CD14-positive monocyte (primary cell): Measurements from ENCODE around the gene RELT. TPM values are rescaled to one million over a fixed set of nuclear protein-coding genes. Genes with fewer than 3 reads are reported as not detected.

ENCODE experiments used
- DNase-seq, 3 donors: peaks; one replicate each; pipeline ENCODE4 v3.0.0-alpha.2; 2011 to 2022
- H2AFZ ChIP-seq: 2 replicates; pipeline ENCODE4 v1.6.0; 2012; ENCODE audit warnings: mild to moderate bottlenecking, low read depth, low read length, inconsistent platforms; ENCODE audit not compliant: insufficient read depth, poor library complexity, severe bottlenecking
- H3K27ac ChIP-seq, 2 donors: 1 replicate in 1 of 2; 2 replicates in 1 of 2; pipeline ENCODE4 v1.5.1; 2012 to 2013; ENCODE audit warnings: low read length in 2 of 2, control low read depth in 1 of 2, inconsistent platforms in 1 of 2, low read depth in 1 of 2, mild to moderate bottlenecking in 1 of 2
- H3K27me3 ChIP-seq, 2 donors: one replicate each; pipeline versions ENCODE4 v1.6.0 to v1.6.1; 2011 to 2013; ENCODE audit warnings: low read length in 2 of 2; ENCODE audit not compliant: control insufficient read depth in 2 of 2, insufficient read depth in 2 of 2
- H3K36me3 ChIP-seq, 2 donors: replicated peaks in 1 of 2; 1 replicate in 1 of 2; 2 replicates in 1 of 2; pipeline versions ENCODE4 v1.5.1 to v1.6.1; 2012 to 2013; ENCODE audit warnings: low read length in 2 of 2, control low read depth in 1 of 2, inconsistent platforms in 1 of 2, mild to moderate bottlenecking in 1 of 2; ENCODE audit not compliant: insufficient read depth in 2 of 2, control insufficient read depth in 1 of 2
- H3K4me1 ChIP-seq, 2 donors: 1 replicate in 1 of 2; 2 replicates in 1 of 2; pipeline versions ENCODE4 v1.5.1 to v1.6.1; 2012 to 2013; ENCODE audit warnings: low read length in 2 of 2, control low read depth in 1 of 2, inconsistent platforms in 1 of 2, mild to moderate bottlenecking in 1 of 2, moderate library complexity in 1 of 2; ENCODE audit not compliant: insufficient read depth in 2 of 2, control insufficient read depth in 1 of 2
- H3K4me2 ChIP-seq: replicated peaks from 2 replicates; pipeline ENCODE3; 2012; ENCODE audit warnings: low read length, moderate library complexity, mild to moderate bottlenecking; ENCODE audit not compliant: poor library complexity, severe bottlenecking; ENCODE audit errors: extremely low read depth
- H3K4me3 ChIP-seq, 3 experiments: fragments of 200-600 bp in 1 of 3; sonication (generic) in 1 of 3; replicated peaks in 1 of 3; 1 replicate in 2 of 3; 2 replicates in 1 of 3; pipeline ENCODE4 v1.5.1; 2011 to 2013; ENCODE audit warnings: low read length in 3 of 3, mild to moderate bottlenecking in 3 of 3, control low read depth in 2 of 3, low read depth in 2 of 3, inconsistent platforms in 1 of 3, moderate library complexity in 1 of 3
- H3K79me2 ChIP-seq: 2 replicates; pipeline ENCODE4 v1.6.0; 2012; ENCODE audit warnings: mild to moderate bottlenecking, control low read depth, inconsistent platforms, low read length, moderate library complexity; ENCODE audit not compliant: insufficient read depth
- H3K9ac ChIP-seq: 2 replicates; pipeline ENCODE4 v1.6.0; 2017; ENCODE audit warnings: low read length, mild to moderate bottlenecking; ENCODE audit not compliant: insufficient read depth, poor library complexity, severe bottlenecking
- H3K9me3 ChIP-seq, 2 donors: replicated peaks in 1 of 2; 1 replicate in 1 of 2; 2 replicates in 1 of 2; pipeline versions ENCODE4 v1.5.1 to v1.6.1; 2012 to 2013; ENCODE audit warnings: low read length in 2 of 2, control low read depth in 1 of 2; ENCODE audit not compliant: control insufficient read depth in 1 of 2, insufficient read depth in 1 of 2
- H4K20me1 ChIP-seq: 2 replicates; pipeline ENCODE4 v1.6.0; 2012; ENCODE audit warnings: mild to moderate bottlenecking, low read length, control low read depth, moderate library complexity; ENCODE audit not compliant: insufficient read depth
- H3K27ac Mint-ChIP-seq, 7 donors: one replicate each; pipeline ENCODE4 v1.8.0; 2020; ENCODE audit warnings: mild to moderate bottlenecking in 7 of 7, mixed read lengths in 7 of 7, moderate library complexity in 6 of 7, inconsistent platforms in 2 of 7
- H3K27me3 Mint-ChIP-seq, 3 donors: one replicate each; pipeline ENCODE4 v1.8.0; 2021 to 2022; ENCODE audit warnings: low read depth in 3 of 3, mild to moderate bottlenecking in 3 of 3, mixed read lengths in 3 of 3, moderate library complexity in 3 of 3, inconsistent platforms in 1 of 3
- H3K36me3 Mint-ChIP-seq, 2 donors: one replicate each; pipeline ENCODE4 v1.8.0; 2020; ENCODE audit warnings: mixed read lengths in 2 of 2, inconsistent platforms in 1 of 2, mild to moderate bottlenecking in 1 of 2
- H3K4me1 Mint-ChIP-seq: one replicate; pipeline ENCODE4 v1.8.0; 2020; ENCODE audit warnings: mild to moderate bottlenecking, mixed read lengths
- H3K4me3 Mint-ChIP-seq, 2 donors: one replicate each; pipeline ENCODE4 v1.8.0; 2020; ENCODE audit warnings: mild to moderate bottlenecking in 2 of 2, mixed read lengths in 2 of 2, moderate library complexity in 1 of 2
- H3K9me3 Mint-ChIP-seq, 7 donors: one replicate each; pipeline ENCODE4 v1.8.0; 2020 to 2022; ENCODE audit warnings: mixed read lengths in 7 of 7, mild to moderate bottlenecking in 6 of 7, moderate library complexity in 6 of 7, inconsistent platforms in 2 of 7
- WGBS: methylation state at CpG from one replicate; pipeline ENCODE4 v1.1.5; 2013; ENCODE audit warnings: missing lambda C conversion rate; ENCODE audit not compliant: insufficient coverage; 5-methylcytosine and 5-hydroxymethylcytosine counted together
- intact Hi-C, 2 donors: fragments of 100-400 bp; cut with micrococcal nuclease; formaldehyde crosslinking; loops; one replicate each; pipeline versions ENCODE4 v1.15.0 to v1.15.1; 2023
- polyA plus RNA-seq, 3 donors: library from polyadenylated mRNA; depleted of rRNA in 1 of 3; unstranded in 2 of 3; stranded (reverse) in 1 of 3; fragments of 300-500 nt in 2 of 3; fragments of >200 nt in 1 of 3; fragmentation: Illumina TruSeq in 2 of 3; gene quantifications; 1 replicate in 2 of 3; 2 replicates in 1 of 3; pipeline ENCODE4 v1.2.3, GENCODE V29; 2012 to 2021
- TF ChIP-seq, protein P1 (sequence below): fragments of 200-600 bp; IDR thresholded peaks from one replicate; pipeline ENCODE4 v1.8.0; 2022; ENCODE audit warnings: antibody characterized with exemption, mild to moderate bottlenecking

The RELT gene
- polyA plus RNA-seq, 3 donors, result 16.4 to 265 (median 27.3) TPM

- H3K27ac ChIP-seq, result peak overlapping the region in 1 of 2 donors; percentile 45
- WGBS, result no CpG with 5 or more reads among the region's 4 CpGs
- peaks cover 38 to 45% of the 10 kb centered on the region in 2 donors for H3K4me1 ChIP-seq
- no peak for DNase-seq
- Mint-ChIP-seq H3K4me3 (no peak overlapping the region), H3K36me3 (peaks cover 64 to 80% of the 10 kb centered on the region in 2 donors), H3K27me3 (no peaks in the 10 kb centered on the region), H3K4me1 (peaks cover 67% of the 10 kb centered on the region), H3K27ac (peak overlapping the region in 2 of 7 donors; percentile 35 to 63), H3K9me3 (peaks cover 0 to 5% (median 3%) of the 10 kb centered on the region in 7 donors)
- TF ChIP-seq, protein P1, sequence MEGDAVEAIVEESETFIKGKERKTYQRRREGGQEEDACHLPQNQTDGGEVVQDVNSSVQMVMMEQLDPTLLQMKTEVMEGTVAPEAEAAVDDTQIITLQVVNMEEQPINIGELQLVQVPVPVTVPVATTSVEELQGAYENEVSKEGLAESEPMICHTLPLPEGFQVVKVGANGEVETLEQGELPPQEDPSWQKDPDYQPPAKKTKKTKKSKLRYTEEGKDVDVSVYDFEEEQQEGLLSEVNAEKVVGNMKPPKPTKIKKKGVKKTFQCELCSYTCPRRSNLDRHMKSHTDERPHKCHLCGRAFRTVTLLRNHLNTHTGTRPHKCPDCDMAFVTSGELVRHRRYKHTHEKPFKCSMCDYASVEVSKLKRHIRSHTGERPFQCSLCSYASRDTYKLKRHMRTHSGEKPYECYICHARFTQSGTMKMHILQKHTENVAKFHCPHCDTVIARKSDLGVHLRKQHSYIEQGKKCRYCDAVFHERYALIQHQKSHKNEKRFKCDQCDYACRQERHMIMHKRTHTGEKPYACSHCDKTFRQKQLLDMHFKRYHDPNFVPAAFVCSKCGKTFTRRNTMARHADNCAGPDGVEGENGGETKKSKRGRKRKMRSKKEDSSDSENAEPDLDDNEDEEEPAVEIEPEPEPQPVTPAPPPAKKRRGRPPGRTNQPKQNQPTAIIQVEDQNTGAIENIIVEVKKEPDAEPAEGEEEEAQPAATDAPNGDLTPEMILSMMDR, result no peak
- H3K9me3 ChIP-seq, result peaks cover 0 to 2% of the 10 kb centered on the region in 2 donors
- no peak overlapping the region for H3K9ac ChIP-seq
- H3K4me2 ChIP-seq, result no peak overlapping the region
- H3K36me3 ChIP-seq, result peaks cover 26 to 88% of the 10 kb centered on the region in 2 donors
- no peak overlapping the region for H2AFZ ChIP-seq
- no peak overlapping the region for H3K4me3 ChIP-seq
- intact Hi-C loops, result loop anchor here in 1 of 2 donors (10.0 kb wide), 1 partner anchor 119 kb away; no protein-coding TSS in a partner anchor
- no peaks in the 10 kb centered on the region for H3K27me3 ChIP-seq
- peaks cover 11% of the 10 kb centered on the region for H3K79me2 ChIP-seq
- H4K20me1 ChIP-seq, result peaks cover 94% of the 10 kb centered on the region
Measured at GRCh38 chr11:73415854-73416615, 39.8 kb downstream of the RELT start.

DNA sequence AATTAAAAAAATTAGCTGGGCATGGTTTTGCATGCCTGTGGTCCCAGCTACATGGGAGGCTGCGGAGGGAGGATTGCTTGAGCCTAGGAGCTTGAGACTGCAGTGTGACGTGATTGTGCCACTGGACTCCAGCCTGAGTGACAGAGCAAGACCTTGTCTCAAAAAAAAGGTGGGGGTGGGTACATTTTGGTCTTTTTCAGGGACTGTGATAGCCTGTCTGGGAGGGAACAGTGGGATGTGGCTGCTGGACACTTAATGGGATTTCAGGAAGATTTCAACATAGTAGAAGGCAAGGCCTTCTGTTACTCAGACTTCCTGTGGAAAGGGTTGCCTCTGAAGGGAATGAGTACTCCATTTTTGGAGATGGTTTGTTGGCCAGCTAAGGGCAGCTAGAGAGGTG lies 40.6 kb downstream of the RELT start:
- Mint-ChIP-seq H3K27ac (peak overlapping the region in 4 of 7 donors; percentile 18 to 69 (median 52)), H3K4me1 (peaks cover 68% of the 10 kb centered on the region), H3K9me3 (peaks cover 0 to 5% (median 3%) of the 10 kb centered on the region in 7 donors), H3K27me3 (no peaks in the 10 kb centered on the region), H3K4me3 (no peak overlapping the region), H3K36me3 (peaks cover 67 to 84% of the 10 kb centered on the region in 2 donors)
- TF ChIP-seq, protein P1, result no peak
- Histone ChIP-seq H2AFZ (no peak overlapping the region), H3K36me3 (peaks cover 28 to 89% of the 10 kb centered on the region in 2 donors), H4K20me1 (peaks cover 94% of the 10 kb centered on the region), H3K9me3 (peaks cover 0 to 2% of the 10 kb centered on the region in 2 donors), H3K27me3 (no peaks in the 10 kb centered on the region), H3K79me2 (peaks cover 12% of the 10 kb centered on the region), H3K4me2 (no peak overlapping the region), H3K4me3 (no peak overlapping the region), H3K4me1 (peaks cover 40 to 43% of the 10 kb centered on the region in 2 donors), H3K27ac (no peak overlapping the region), H3K9ac (no peak overlapping the region)
- DNase-seq, result no peak
- WGBS, result 100% methylated on average over 2 of the region's 2 CpGs
- intact Hi-C loops, result loop anchor here in 1 of 2 donors (10.0 kb wide), 1 partner anchor 118 kb away; no protein-coding TSS in a partner anchor
